Nephron progenitor cell (in vitro differentiated cells): ENCODE measurements around the gene RNF144A.

ENCODE experiments used
- DNase-seq: peaks from one replicate; pipeline ENCODE4 v3.0.0; 2021
- H3K27ac Mint-ChIP-seq: 2 replicates; pipeline ENCODE4 v1.8.0; 2021; ENCODE audit warnings: mild to moderate bottlenecking, moderate library complexity, mixed read lengths
- H3K27me3 Mint-ChIP-seq: 2 replicates; pipeline ENCODE4 v1.8.0; 2021; ENCODE audit warnings: mild to moderate bottlenecking, low read depth, mixed read lengths; ENCODE audit not compliant: poor library complexity
- H3K36me3 Mint-ChIP-seq: 2 replicates; pipeline ENCODE4 v1.8.0; 2021; ENCODE audit warnings: low read depth, mixed read lengths
- H3K4me1 Mint-ChIP-seq: 2 replicates; pipeline ENCODE4 v1.8.0; 2021; ENCODE audit warnings: mixed read lengths
- H3K4me3 Mint-ChIP-seq: 2 replicates; pipeline ENCODE4 v1.8.0; 2021; ENCODE audit warnings: mild to moderate bottlenecking, moderate library complexity, mixed read lengths
- H3K9me3 Mint-ChIP-seq: 2 replicates; pipeline ENCODE4 v1.8.0; 2021; ENCODE audit warnings: mild to moderate bottlenecking, moderate library complexity, mixed read lengths
- TF ChIP-seq, protein P1 (sequence below): fragments of 200-600 bp; sonication (generic); IDR thresholded peaks from 2 replicates; pipeline ENCODE4 v1.5.0; 2021; ENCODE audit warnings: antibody characterized with exemption

Gene RNF144A

DNA sequence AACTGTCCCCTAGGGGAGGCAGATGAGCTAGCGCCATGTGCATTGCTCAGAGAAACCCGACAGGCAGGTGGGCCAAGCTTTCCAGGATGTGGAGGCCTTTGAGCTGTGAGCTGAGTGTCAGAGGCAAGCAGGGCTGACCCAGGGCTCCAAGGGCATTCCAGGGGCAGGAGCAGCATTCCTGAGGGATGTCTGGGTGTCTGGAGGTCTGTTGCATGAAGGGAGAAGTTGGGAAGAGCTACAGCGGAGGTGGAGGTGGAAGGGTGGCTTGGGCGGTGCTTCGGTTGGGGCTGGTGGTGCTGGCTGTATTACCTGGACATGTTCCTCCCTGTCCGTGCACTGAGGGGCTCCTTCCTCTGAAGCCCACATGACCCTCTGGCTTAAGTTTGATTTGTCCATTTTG lies 102.8 kb downstream of the RNF144A start:
- Mint-ChIP-seq H3K36me3 (peaks cover 61% of the 10 kb centered on the region), H3K27ac (no peak overlapping the region), H3K4me3 (no peak overlapping the region), H3K27me3 (no peaks in the 10 kb centered on the region), H3K9me3 (no peaks in the 10 kb centered on the region), H3K4me1 (peaks cover 65% of the 10 kb centered on the region)
- DNase-seq = no peak
- TF ChIP-seq, protein P1, sequence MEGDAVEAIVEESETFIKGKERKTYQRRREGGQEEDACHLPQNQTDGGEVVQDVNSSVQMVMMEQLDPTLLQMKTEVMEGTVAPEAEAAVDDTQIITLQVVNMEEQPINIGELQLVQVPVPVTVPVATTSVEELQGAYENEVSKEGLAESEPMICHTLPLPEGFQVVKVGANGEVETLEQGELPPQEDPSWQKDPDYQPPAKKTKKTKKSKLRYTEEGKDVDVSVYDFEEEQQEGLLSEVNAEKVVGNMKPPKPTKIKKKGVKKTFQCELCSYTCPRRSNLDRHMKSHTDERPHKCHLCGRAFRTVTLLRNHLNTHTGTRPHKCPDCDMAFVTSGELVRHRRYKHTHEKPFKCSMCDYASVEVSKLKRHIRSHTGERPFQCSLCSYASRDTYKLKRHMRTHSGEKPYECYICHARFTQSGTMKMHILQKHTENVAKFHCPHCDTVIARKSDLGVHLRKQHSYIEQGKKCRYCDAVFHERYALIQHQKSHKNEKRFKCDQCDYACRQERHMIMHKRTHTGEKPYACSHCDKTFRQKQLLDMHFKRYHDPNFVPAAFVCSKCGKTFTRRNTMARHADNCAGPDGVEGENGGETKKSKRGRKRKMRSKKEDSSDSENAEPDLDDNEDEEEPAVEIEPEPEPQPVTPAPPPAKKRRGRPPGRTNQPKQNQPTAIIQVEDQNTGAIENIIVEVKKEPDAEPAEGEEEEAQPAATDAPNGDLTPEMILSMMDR = no peak

GRCh38 chr2:7020468-7020867 lies 103.3 kb downstream of the RNF144A start:
- no peaks in the 10 kb centered on the region for H3K9me3 Mint-ChIP-seq
- peaks cover 62% of the 10 kb centered on the region for H3K36me3 Mint-ChIP-seq
- no peak for DNase-seq
- no peaks in the 10 kb centered on the region for H3K27me3 Mint-ChIP-seq
- H3K4me3 Mint-ChIP-seq = no peak overlapping the region
- peaks cover 62% of the 10 kb centered on the region for H3K4me1 Mint-ChIP-seq
- H3K27ac Mint-ChIP-seq = no peak overlapping the region
- TF ChIP-seq, protein P1 = no peak

- TF ChIP-seq, protein P1 = no peak
- H3K4me1 Mint-ChIP-seq = peaks cover 62% of the 10 kb centered on the region
- no peaks in the 10 kb centered on the region for H3K27me3 Mint-ChIP-seq
- no peaks in the 10 kb centered on the region for H3K9me3 Mint-ChIP-seq
- no peak for DNase-seq
- peak overlapping the region; percentile 71 for H3K27ac Mint-ChIP-seq
- no peak overlapping the region for H3K4me3 Mint-ChIP-seq
- H3K36me3 Mint-ChIP-seq = peaks cover 62% of the 10 kb centered on the region
Measured at GRCh38 chr2:7020939-7021470, 103.8 kb downstream of the RNF144A start.

GRCh38 chr2:7022492-7023385 lies 105.5 kb downstream of the RNF144A start:
- no peak for DNase-seq
- H3K9me3 Mint-ChIP-seq = no peaks in the 10 kb centered on the region
- no peak overlapping the region for H3K27ac Mint-ChIP-seq
- TF ChIP-seq, protein P1 = no peak
- no peaks in the 10 kb centered on the region for H3K27me3 Mint-ChIP-seq
- H3K4me1 Mint-ChIP-seq = peaks cover 62% of the 10 kb centered on the region
- peaks cover 66% of the 10 kb centered on the region for H3K36me3 Mint-ChIP-seq
- H3K4me3 Mint-ChIP-seq = no peak overlapping the region

DNA sequence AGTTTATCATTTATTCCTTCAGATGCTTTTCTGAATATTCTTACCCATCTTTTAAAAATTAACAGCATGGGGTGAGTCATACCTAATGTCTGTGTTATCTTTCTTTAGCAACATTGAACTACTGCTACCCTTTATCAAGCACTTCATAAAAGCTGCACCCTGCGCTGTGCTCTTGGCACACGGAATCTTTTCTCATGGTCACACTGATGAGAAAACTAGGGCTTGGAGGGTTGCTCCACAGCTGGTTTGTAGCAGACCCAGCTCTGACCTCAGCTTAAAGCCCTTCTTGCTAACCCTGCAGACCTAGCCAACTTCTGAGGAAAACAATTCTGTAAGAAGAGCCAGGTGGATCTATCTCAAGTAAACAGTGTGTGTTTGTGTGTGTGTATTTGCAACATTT lies 106.3 kb downstream of the RNF144A start:
- no peak overlapping the region for H3K4me3 Mint-ChIP-seq
- peaks cover 62% of the 10 kb centered on the region for H3K4me1 Mint-ChIP-seq
- DNase-seq = no peak

More for the DNA sequence above, 106.3 kb downstream of the RNF144A start:
- TF ChIP-seq, protein P1 = no peak
- no peak overlapping the region for H3K27ac Mint-ChIP-seq
- H3K27me3 Mint-ChIP-seq = no peaks in the 10 kb centered on the region
- H3K36me3 Mint-ChIP-seq = peaks cover 66% of the 10 kb centered on the region
- H3K9me3 Mint-ChIP-seq = no peaks in the 10 kb centered on the region
